NCI-H2171 treated with DMSO at 0.1 percent for 48 hours (cell line): Measurements from ENCODE around the gene RASSF6.
A peak's percentile ranks its signal among the peaks of the same experiment; 100 is the strongest.
"Not testable (repeated sequence)": the region's sequence is repeated elsewhere in the genome, so short reads cannot be mapped to it uniquely, and the experiment has no call there.

Experiments used
- DNase-seq: peaks from one replicate; lab custom pipeline; 2025; lab: John Stamatoyannopoulos, UW

Gene RASSF6

DNA sequence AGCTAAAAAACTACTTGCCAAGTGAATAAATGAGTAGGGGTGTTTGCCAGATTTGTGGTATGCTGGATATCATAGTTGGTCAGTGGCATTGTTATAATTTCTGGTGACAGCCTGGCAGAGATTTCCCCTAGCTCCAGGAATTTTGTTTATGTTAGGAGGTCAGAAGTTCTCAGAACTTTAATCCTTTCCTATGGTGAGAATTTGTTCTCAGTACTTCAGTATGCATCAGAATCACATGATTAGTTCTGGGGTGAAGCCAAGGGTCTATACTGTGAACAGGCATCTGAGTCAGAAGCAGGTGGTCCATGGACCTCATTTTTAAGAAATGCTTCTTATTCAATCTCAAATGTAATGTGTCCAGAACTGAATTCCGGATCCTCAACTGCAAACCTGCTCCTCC, 10.5 kb downstream of the RASSF6 start:
- DNase-seq = no peak

DNA sequence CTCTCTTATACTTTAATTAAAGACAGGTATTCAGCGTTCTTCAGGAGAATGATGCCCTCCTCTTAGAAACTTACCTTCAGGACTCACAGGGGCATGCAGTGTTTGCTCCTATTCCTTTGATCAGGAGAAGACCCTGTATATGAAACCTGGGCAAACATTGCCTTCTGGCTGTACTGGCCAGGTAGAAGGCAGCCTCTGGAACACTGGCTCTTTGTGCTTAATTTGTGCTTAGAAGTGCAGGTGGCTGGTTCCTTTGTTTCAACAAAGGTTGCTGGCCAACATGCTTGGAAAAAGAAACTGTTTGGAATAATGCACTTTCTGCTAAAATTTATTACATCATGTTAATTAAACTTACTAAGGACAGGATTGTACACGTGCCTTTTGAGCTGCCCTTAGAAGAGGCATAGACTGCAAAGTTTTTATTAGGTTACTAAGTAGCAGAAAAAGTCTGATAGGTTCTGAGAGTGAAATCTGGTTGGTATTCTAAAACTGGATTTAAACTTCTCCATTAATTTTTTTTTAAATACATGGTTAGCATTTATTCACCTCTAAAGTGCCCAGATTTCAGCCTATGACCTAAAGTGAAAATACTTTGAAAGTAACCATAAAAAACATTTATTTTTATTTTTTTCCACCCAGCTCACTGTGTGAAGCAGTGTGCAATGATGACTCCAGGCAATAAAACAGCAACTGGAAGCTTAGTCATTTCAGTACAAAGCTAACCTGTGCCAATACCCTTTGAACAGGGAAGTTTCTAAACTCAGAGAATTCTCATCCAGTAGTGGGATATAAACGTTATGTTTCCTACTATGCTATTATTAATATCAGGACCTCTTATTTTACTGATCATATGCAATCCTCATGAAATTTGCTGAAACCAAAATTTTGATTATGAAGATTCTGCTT, 11.3 kb downstream of the RASSF6 start:
- no peak for DNase-seq

DNA sequence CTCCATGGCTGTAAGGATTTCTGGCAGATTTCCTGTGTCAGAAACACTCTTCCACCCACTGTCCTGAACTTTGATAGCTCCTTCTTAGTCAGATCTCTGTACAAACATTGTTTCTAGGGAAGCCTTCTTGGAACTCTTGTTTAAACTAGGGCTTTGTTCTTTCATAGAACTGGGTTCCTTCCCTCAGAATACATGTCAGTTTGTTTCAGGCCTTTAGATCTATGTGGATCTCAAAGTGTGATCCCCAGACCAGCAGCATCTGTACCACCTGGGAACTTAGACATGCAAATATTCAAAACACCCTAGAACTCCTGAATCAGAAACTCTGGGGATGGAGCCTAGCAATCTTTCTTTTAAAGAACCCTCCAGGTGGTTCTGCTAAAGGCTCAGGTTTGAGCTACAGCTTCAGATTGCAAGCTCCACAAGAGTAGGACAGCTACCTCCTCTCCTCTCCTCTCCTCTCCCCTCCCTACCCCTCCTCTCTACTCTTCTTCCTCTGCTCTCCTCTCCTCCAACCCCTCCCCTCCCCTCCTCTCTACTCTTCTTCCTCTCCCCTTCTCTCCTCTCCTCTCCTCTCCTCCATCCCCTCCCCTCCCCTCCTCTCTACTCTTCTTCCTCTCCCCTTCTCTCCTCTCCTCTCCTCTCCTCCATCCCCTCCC, 12.7 kb downstream of the RASSF6 start:
- no peak for DNase-seq

DNA sequence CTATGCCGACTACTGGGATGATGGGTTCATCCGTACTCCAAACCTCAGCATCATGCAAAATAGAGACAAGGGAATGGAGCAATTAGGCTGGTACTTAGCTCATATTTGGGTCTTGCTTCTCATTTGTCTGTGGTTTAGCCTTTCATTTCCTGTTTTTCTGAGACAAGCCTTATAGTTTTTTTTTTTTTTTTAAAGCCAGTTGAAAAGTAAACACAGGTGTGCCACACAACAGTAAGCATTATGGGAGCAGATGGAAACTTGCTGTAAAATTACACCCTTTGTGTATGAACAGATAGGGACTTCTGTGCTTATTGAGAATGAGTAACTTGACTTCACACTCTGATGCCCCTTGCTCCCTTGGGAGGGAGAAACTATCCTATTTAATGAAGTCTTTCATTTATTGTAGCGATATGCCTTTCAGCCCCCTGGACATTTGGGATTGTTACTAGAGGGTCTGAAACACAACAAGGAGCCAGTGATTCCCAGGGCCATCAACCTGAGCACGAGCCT, 13.7 kb downstream of the RASSF6 start:
- peak; percentile 85 for DNase-seq

DNA sequence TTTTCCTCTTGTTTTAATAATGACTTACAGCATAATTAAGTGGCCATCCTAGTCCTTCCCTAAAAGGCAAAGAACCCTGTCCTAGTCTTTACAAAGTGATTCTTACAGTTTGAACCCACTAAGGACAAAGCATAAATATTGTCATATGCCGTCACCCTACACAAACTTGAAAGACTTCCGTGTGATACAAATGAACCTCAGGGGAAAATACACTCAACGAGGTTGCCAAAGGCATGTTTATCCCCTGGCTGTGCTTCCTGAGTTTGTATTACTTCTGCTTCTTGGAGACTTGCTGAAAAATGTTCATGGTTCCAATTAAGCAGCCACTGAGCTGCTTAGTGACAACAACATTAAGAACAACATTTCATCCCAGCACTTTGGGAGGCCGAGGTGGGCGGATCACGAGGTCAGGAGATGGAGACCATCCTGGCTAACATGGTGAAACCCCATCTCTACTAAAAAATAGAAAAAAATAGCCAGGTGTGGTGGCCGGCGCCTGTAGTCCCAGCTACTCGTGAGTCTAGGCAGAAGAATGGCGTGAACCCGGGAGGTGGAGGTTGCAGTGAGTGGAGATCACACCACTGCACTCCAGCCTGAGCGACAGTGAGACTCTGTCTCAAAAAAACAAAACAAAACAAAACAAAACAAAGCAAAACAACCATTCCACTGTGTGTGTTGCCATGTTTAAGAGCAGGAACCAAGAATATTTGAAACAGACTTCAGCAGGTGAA, 16.2 kb downstream of the RASSF6 start:
- DNase-seq = no peak

DNA sequence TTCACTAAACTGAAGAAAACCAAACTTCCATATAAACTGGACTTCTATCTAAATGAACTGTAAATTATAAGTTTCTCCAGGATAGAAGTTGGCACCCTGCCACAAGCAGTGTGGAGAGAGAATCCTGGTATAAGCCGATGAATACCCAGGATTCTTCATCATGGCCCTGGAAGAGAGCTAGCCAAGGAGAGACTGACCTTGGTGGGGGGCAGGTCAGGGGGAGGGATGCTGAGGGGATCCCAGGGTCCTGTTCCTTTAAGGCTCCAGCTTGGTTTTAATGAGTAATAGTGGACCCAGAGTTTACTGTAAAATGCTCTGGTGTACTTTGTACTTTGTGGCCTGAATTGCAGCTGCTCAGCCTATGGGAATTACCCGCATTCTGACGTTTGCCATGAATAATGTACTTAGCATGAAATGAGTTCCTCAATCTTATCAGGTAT, 16.9 kb downstream of the RASSF6 start:
- no peak for DNase-seq

DNA sequence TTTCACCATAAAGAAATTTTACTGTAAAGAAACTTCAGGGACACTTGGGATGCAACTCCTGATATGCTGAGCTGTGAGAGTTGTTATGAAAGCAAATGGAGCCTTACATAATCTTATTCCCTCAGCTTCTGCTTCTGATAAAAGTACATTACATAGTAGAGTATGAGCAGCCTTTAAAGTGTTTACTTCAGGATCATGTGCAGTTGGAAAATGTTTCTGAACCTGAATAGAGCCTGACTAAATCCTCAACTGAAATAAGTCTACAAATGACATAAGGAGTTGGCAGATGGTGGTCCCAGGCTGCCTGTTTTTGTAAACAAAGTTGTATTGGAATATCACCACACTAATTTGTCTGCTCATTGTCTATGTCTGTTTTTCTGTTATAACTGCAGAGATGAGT, 19.3 kb downstream of the RASSF6 start:
- peak; percentile 56 for DNase-seq

DNA sequence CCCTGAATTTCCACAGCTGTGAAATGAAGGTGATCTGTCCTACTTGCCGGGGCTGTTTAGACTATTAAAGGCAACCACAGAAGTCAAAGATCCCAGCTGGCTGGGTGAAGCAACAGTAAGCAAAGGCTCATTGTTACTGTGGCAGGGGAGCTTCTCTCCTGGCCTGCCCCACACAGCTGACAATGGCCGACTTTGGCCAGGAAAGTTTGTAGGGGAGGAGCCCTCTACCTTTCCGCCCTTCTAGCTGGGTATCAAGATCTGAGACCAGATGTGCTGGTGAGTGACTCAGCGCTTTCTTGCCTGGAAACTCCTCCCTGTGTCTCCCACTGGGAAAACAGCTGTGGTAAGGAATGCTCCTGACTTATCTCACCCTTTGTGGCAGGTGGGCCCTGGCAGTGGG, 21.1 kb downstream of the RASSF6 start:
- DNase-seq = peak; percentile 65

DNA sequence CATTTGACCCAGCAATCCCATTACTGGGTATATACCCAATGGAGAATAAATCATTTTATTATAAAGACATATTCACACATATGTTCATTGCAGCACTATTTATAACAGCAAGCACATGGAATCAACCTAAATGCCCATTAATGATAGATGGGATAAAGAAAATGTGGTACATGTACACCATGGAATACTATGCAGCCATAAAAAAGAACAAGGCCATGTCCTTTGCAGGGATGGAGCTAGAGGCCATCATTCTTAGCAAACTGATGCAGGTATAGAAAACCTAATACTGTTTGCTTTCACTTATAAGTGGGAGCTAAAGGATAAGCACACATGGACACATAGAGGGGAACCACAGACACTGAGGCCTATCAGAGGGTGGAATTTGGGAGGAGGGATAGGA, 22.6 kb downstream of the RASSF6 start:
- no peak for DNase-seq

DNA sequence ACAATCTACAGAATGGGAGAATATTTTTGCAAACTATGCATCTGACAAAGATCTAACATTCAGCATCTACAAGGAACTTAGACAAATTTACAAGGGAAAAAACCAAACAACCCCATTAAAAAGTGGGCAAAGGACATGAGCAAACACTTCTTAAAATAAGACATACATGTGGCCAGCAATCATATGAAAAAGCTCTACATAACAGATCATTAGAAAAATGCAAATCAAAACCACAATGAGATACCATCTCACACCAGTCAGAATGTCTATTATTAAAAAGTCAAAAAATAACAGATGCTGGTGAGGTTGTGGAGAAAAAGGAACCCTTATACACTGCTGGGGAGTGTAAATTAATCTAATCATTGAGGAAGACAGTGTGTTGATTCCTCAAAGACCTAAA, 23.1 kb downstream of the RASSF6 start:
- not testable (repeated sequence) for DNase-seq

DNA sequence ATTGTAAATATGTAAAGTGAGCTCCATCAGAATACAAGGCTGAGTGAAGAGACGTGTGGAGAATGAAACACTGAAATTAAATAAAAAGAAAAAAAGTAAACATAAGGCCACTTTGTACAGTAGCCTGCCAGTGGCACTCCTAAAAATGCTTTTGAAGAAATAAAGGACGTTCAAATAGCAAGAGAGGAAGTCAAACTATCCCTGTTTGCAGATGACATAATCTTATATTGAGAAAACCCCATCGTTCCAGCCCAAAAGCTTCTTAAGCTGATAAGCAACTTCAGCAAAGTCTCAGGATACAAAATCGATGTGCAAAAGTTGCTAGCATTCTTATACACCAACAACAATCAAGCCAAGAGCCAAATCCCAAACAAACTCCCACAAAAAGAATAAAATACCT, 24.2 kb downstream of the RASSF6 start:
- DNase-seq = no peak

DNA sequence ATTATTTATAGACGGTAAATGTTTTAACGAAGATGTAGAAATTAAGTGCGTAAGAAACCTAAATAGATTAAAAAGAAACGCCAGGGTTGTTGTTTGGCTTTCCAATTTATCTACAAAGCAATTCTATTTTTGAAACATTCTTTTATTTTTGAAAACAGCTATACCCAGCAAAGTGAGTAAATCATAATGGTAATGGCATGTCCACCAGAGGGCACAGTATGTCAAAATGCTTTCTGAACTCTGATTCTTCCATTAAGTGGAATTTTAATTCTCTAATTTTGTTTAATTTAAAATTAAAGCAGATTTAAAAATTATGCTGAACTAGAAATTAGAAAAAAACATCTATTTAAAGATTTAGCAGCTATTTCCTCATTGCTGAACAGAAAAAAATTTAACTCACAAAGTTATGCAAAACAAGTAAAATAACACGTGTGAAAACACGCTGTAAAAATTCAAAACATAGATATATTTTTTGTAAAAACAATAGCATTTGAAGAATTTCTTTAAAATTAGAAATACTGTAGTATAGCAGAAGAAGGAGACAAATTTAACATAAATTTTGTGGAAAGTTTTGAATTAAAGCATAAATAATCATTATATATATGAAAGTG, 26.5 kb downstream of the RASSF6 start:
- DNase-seq = no peak

DNA sequence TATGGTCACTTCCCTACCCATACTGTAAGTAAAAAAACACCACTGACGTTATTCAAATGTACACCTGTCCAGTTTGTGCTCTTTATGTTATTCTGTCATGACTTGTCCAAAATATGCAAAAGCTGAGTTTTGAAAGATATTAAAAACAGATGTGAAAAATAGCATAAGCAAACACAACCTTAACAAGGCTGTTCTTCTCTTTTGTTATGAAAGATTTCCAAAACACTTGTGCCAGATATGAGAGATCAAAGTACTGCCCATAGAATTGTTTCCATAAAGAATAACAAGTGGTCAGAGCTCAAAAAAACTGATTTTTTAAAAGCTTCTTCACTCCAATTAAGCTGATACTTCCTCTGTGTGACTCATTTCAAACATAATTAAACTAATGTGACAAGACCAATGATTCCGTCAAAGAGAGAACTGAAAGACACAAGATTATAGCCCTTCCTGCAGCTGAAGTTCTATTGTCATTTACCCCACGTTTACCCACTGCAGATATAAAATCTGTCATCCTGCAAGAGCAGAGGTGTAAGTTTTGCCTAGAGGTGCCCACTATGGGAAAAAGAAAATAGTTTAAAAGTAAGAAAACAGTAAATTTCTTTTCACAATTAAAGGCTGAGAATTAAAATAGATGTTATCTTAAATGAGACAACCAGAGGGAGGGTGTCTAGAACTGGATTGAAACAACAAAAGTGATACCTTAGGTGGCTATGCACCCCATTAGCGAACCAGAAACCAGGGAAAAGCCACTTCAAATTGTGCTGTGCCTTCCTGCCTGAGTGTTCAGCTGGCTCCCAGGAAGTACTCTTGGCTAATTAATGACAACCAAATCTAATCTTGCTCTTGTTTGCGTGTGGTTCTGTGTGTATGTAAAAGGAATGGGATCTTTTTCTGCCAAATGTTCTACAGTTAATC, 30.1 kb downstream of the RASSF6 start:
- DNase-seq = peak; percentile 31

DNA sequence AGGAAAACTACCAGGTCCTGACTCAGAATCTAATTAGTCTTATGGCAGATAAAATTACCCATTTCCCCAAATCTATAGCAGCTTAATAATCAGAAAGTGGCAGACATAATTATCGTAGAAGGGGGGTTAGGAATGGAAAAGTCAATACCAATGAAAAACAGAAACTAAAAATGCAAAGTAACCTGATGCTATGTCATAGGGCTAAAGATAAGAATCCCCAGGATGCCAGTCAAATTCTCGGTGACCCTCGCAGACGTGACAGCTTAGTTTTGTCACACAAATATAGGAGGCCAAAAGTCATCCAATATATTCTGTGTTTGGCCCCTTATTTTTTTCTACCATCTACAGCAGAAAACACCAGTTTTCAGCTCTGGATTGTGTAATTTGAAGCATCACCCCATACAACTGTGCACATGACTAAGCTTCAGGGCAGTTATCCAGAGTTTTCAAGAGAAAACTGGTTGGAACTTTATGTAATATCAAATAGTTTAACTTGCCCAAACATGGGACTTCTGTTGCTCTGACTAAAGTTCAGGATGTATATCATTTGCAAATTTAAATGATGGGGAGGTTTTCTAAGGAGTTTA, 30.9 kb downstream of the RASSF6 start:
- DNase-seq = no peak

DNA sequence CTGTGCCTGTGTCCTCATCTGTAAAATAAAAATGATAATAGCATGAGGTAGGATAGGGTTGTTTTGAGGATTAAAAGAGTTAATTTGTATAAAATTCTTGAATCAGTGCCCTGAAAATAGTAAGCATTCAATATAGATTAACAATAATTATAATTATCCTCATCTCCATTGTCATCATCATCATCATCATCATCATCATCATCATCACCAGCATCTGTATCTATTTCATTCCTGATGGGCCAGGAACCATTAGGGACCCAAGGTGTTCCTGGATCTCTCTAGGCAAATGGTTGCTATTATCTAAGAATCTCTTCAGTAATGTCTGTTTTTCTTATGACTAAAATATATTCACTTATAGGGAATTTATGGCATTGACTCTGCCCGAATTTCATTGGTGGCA, 31.6 kb downstream of the RASSF6 start:
- DNase-seq = no peak

DNA sequence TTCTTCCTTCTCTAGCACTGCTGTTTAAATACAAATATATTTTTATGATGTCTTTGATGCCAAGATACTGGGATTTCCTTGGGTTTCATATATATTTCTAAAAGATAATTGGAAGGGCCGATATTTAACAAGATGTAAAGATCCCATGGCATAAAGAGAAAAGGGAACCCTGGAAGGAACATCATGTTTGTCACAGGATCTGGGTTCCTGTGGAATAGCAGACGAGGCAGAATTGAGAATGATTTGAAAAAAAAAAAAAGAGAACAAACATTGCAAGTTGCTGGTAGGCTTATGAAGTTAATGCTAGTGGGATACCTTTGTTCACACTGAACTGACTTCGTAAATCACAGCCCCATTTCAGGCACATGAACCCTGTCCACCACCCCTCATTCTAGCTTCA, 33.6 kb downstream of the RASSF6 start:
- DNase-seq = no peak

DNA sequence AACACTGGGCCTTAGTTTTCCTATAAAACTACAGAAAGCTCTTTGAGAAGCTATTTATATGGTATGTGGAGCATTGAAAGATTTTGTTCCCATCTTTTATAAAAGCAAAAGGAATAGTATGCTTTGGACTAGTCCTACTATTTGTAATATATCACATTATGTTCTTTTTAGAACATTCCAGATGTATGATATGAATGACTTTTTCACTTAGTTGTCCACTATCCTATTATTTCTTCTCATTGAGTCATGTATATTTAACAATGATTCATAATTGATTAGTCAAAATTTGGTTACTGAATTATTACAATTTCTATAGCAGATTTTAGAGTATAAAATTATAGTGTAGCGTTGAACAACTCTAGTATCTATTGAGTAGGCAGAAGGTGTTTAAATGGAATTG, 34.2 kb downstream of the RASSF6 start:
- no peak for DNase-seq

DNA sequence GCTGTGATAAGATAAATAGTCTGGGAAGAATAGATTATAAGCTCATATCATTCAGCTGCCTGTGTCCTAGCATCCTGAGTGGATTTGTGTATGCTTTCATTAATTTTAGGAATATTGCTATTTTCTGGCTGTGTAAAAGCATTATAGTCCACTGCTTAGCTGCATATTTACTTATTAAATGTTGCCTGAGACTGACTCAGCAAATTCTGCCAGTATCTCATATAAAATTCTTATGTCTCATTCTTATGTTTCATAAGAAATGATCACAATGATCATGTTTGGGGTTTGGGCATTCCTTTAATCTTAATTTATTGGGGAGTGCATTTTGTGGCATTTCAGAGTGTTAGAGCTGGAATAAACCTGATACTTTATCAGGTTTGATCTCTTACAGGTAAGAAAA, 34.9 kb downstream of the RASSF6 start:
- DNase-seq = no peak

DNA sequence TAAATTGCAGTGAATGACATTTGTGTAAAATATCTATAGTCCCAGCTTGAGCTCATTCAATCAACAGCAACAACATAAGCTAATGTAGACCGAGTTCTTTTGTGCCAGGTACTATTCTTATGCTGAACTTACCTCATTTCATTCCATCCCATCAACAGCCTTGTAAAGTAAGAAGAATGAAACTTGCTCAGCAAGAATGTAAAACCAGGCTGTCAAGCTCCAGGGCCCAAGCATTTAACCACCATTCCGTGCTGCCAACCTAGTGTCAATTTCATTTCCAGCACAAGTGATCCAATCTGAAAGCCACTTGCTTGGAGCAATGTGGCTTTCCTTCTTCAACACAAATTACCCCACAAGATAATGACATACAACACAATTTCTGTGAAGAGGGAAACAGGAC, 36.6 kb downstream of the RASSF6 start:
- no peak for DNase-seq

DNA sequence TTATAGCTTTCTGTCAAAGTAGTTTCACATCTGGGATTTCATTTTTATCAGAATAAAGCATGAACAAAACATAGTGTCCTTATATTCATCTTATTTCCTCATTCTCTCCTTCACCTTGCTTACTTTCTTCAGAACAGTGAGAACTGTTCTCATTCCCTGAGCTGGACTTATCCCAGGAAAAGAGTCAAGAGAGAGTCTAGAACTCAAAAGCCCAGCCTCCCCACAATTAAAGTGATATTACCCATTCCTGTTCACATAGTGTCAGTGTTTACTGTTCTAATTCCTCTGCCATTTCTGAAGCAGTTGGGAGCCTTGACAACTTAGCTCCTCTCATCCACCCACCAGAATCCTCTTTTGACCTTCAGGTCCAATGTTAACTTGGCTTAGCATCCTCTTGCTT, 42.9 kb downstream of the RASSF6 start:
- no peak for DNase-seq

DNA sequence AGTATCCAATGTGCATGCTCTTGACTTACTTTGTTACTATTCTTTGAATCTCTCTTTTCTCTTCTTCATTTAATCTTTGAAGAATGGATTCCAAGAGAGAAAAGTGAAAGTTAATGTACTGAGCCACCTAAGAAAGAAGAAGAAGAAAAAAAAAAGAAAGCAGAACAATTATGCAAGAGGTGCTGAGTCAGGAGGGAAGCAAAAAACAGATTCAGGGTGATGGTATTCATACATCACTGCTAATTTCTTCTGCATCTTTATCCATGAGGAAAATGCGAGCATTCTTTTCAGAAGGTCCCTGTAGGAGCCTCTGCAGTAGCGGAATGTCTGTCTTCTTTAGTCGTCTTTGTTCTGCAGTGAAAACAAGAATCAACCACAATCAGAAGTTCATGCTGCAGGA, 43.9 kb downstream of the RASSF6 start:
- DNase-seq = no peak
